SU-DHL-6 (cell line): ENCODE data around the gene RALGPS1.

Source experiments
- H2AFZ ChIP-seq: fragments of 200-600 bp; sonication (generic); 2 replicates; pipeline ENCODE4 v1.6.1; 2014; ENCODE audit warnings: low read depth, mild to moderate bottlenecking, moderate library complexity, mixed read lengths, antibody characterized with exemption, low read length; ENCODE audit not compliant: severe bottlenecking
- H3F3A ChIP-seq: fragments of 200-600 bp; shearing (Covaris generic); 2 replicates; pipeline ENCODE4 v1.6.0; 2016; ENCODE audit warnings: antibody characterized with exemption, mild to moderate bottlenecking; ENCODE audit not compliant: insufficient read depth
- H3K27ac ChIP-seq: fragments of 200-600 bp; sonication (generic); 2 replicates; pipeline ENCODE4 v1.5.1; 2016; ENCODE audit warnings: low read depth, mild to moderate bottlenecking, low read length, moderate library complexity, mixed read lengths
- H3K27me3 ChIP-seq: fragments of 200-600 bp; sonication (generic), shearing (Covaris generic); 2 replicates; pipeline ENCODE4 v1.6.0; 2014; ENCODE audit warnings: mild to moderate bottlenecking, low read length
- H3K36me3 ChIP-seq: fragments of 200-600 bp; sonication (generic); 2 replicates; pipeline ENCODE4 v1.6.1; 2014; ENCODE audit warnings: mild to moderate bottlenecking, low read length, mixed read lengths
- H3K4me2 ChIP-seq: fragments of 300-600, 200-600 bp; shearing (Covaris generic), sonication (generic); 2 replicates; pipeline ENCODE4 v1.6.0; 2014; ENCODE audit warnings: low read length, low read depth, mild to moderate bottlenecking; ENCODE audit not compliant: poor library complexity, severe bottlenecking
- H3K4me3 ChIP-seq: fragments of 200-600 bp; sonication (generic); 2 replicates; pipeline ENCODE4 v1.5.1; 2014; ENCODE audit warnings: antibody characterized with exemption, low read length, mild to moderate bottlenecking, mixed read lengths; ENCODE audit not compliant: insufficient read depth, poor library complexity, severe bottlenecking
- H3K79me2 ChIP-seq: fragments of 200-600 bp; sonication (generic); 2 replicates; pipeline ENCODE4 v1.6.1; 2014; ENCODE audit warnings: mild to moderate bottlenecking, low read length, moderate library complexity; ENCODE audit not compliant: insufficient read depth
- H3K9ac ChIP-seq: fragments of 200-600 bp; sonication (generic); 2 replicates; pipeline ENCODE4 v1.7.0; 2014; ENCODE audit warnings: mild to moderate bottlenecking, low read length
- H3K9me2 ChIP-seq: fragments of 200-600 bp; sonication (generic); replicated peaks from 2 replicates; pipeline ENCODE4 v1.6.1; 2014; ENCODE audit warnings: low read length; ENCODE audit not compliant: insufficient read depth
- H3K9me3 ChIP-seq: fragments of 200-600 bp; sonication (generic); 2 replicates; pipeline ENCODE4 v1.6.1; 2014; ENCODE audit warnings: low read length, mixed read lengths; ENCODE audit not compliant: insufficient read depth
- H4K20me1 ChIP-seq: fragments of 200-600 bp; sonication (generic); 2 replicates; pipeline ENCODE4 v1.6.1; 2014; ENCODE audit warnings: low read depth, mild to moderate bottlenecking, antibody characterized with exemption, low read length, moderate library complexity, mixed read lengths
- EZH2phosphoT487 ChIP-seq: fragments of 200-600 bp; sonication (generic), shearing (Covaris generic); conservative IDR thresholded peaks from 2 replicates; pipeline ENCODE4 v1.6.1; 2018; ENCODE audit warnings: mild to moderate bottlenecking, antibody characterized with exemption, low read length, moderate library complexity, mixed read lengths
- TF ChIP-seq, protein P1 (sequence below): fragments of 200-600 bp; sonication (generic); IDR thresholded peaks from one replicate; pipeline ENCODE4 v1.5.1; 2017; ENCODE audit warnings: antibody characterized with exemption, mild to moderate bottlenecking, low read length, moderate library complexity; ENCODE audit not compliant: insufficient read depth, poor library complexity, severe bottlenecking

RALGPS1 gene

DNA sequence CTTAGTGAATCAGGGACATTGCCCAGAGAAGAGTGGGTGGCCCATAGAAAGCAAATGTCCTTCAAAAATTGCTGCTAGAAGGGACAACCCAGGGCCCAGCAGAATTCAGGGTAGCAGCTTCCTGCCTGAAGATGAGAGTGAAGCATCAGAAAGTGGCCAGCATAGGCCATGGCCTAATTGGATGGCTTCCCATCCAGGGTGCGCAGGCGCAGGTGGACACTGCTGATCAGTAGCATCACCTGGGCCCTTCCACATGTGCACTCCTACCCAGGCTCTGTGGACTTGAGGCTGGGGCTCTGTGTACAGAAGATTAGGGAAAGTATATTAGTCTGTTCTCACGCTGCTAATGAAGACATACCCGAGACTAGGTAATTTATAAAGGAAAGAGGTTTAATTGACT, 291.4 kb downstream of the RALGPS1 start:
- H3K4me3 ChIP-seq = no peak overlapping the region

DNA sequence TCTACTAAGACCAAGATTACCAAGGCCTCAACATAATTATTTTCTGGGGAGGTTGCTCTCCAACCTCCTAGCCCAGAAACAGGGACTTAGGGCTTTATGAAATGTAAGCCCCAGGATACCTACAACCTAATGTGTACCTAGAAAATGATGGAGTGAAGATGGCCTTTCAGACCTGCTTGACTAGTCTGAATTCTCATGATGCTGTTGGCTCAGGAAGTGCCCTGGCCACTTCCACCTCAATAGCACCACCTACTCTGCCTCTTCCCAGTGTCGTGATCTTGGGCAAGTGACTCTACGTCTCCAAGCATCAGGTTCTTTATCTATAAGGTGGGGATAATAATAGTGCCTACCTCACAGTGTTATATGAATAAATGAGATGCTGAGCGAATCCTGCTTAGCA, 292.1 kb downstream of the RALGPS1 start:
- Histone ChIP-seq H2AFZ (no peak overlapping the region), H3K27me3 (no peaks in the 10 kb centered on the region), H3K4me2 (no peak overlapping the region), H4K20me1 (no peaks in the 10 kb centered on the region), H3K9me2 (no peaks in the 10 kb centered on the region), H3K27ac (no peak overlapping the region), H3K36me3 (no peaks in the 10 kb centered on the region), H3K79me2 (no peaks in the 10 kb centered on the region), H3F3A (no peaks in the 10 kb centered on the region), H3K9me3 (no peaks in the 10 kb centered on the region), H3K9ac (no peak overlapping the region), H3K4me3 (no peak overlapping the region)
- TF ChIP-seq, protein P1, sequence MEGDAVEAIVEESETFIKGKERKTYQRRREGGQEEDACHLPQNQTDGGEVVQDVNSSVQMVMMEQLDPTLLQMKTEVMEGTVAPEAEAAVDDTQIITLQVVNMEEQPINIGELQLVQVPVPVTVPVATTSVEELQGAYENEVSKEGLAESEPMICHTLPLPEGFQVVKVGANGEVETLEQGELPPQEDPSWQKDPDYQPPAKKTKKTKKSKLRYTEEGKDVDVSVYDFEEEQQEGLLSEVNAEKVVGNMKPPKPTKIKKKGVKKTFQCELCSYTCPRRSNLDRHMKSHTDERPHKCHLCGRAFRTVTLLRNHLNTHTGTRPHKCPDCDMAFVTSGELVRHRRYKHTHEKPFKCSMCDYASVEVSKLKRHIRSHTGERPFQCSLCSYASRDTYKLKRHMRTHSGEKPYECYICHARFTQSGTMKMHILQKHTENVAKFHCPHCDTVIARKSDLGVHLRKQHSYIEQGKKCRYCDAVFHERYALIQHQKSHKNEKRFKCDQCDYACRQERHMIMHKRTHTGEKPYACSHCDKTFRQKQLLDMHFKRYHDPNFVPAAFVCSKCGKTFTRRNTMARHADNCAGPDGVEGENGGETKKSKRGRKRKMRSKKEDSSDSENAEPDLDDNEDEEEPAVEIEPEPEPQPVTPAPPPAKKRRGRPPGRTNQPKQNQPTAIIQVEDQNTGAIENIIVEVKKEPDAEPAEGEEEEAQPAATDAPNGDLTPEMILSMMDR = no peak
- no peak for TF ChIP-seq EZH2phosphoT487

More for the DNA sequence above, 291.4 kb downstream of the RALGPS1 start:
- H3K9ac ChIP-seq = no peak overlapping the region
- no peaks in the 10 kb centered on the region for H3F3A ChIP-seq
- H3K9me2 ChIP-seq = no peaks in the 10 kb centered on the region
- no peaks in the 10 kb centered on the region for H3K27me3 ChIP-seq
- no peak overlapping the region for H3K4me2 ChIP-seq
- TF ChIP-seq, protein P1 = no peak
- TF ChIP-seq EZH2phosphoT487 = no peak
- no peak overlapping the region for H3K27ac ChIP-seq
- H2AFZ ChIP-seq = no peak overlapping the region
- no peaks in the 10 kb centered on the region for H3K79me2 ChIP-seq
- no peaks in the 10 kb centered on the region for H3K9me3 ChIP-seq
- H4K20me1 ChIP-seq = no peaks in the 10 kb centered on the region
- no peaks in the 10 kb centered on the region for H3K36me3 ChIP-seq

DNA sequence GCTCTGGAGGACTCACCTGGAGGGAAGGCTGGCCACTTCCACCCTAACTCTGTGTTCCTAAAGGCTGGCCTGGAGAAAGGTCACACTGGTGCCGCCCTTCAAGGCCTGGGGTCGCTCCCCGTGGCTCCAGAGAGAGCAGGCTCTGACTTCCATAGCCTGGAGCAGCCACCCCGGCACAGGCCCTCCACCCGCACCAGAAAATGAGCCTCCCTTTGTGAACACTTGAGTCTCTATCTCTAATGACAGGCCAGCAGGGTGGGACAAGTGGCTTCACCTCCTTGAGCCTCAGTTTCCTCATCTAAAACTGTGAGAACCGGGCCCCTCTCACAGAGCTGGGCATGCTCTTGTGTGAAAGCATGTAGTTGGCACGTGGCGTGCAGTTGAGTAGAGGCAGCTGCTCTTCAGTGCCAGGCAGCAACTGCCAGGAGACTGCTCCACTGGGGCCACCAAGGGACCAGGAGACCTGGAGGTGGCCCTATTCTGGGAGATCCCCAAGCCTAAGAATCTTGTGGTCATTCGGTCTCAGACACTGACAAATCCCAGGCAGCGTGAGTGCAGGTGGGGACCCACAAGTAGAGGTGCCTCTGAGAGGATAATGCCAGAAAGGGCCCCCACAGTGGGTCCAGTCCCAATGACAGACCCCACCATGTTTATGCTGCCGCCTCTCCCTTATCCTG, 293.3 kb downstream of the RALGPS1 start:
- H3K79me2 ChIP-seq = no peaks in the 10 kb centered on the region
- H3K9me3 ChIP-seq = no peaks in the 10 kb centered on the region
- no peaks in the 10 kb centered on the region for H3K36me3 ChIP-seq
- H3F3A ChIP-seq = no peaks in the 10 kb centered on the region
- H3K4me2 ChIP-seq = no peak overlapping the region
- no peaks in the 10 kb centered on the region for H3K27me3 ChIP-seq
- H3K9me2 ChIP-seq = no peaks in the 10 kb centered on the region
- H3K27ac ChIP-seq = no peak overlapping the region
- H2AFZ ChIP-seq = no peak overlapping the region
- no peaks in the 10 kb centered on the region for H4K20me1 ChIP-seq
- H3K9ac ChIP-seq = no peak overlapping the region
- H3K4me3 ChIP-seq = no peak overlapping the region
- TF ChIP-seq, protein P1 = no peak
- no peak for TF ChIP-seq EZH2phosphoT487
